HG03460 (cell line): ENCODE data around the gene IFITM2.
"Not testable (repeated sequence)": the region's sequence is repeated elsewhere in the genome, so short reads cannot be mapped to it uniquely, and the experiment has no call there.

Experiments used
- ATAC-seq: cut with Tn5 transposase; IDR thresholded peaks from one replicate; pipeline ENCODE4 v1.9.1; 2021; ENCODE audit not compliant: unreplicated experiment

Gene IFITM2

GRCh38 chr11:306645-307371 lies 808 bp upstream of the IFITM2 start:
- ATAC-seq: no peak

- not testable (repeated sequence) for ATAC-seq
Observed at GRCh38 chr11:308740-309665, 1.4 kb downstream of the IFITM2 start.

DNA sequence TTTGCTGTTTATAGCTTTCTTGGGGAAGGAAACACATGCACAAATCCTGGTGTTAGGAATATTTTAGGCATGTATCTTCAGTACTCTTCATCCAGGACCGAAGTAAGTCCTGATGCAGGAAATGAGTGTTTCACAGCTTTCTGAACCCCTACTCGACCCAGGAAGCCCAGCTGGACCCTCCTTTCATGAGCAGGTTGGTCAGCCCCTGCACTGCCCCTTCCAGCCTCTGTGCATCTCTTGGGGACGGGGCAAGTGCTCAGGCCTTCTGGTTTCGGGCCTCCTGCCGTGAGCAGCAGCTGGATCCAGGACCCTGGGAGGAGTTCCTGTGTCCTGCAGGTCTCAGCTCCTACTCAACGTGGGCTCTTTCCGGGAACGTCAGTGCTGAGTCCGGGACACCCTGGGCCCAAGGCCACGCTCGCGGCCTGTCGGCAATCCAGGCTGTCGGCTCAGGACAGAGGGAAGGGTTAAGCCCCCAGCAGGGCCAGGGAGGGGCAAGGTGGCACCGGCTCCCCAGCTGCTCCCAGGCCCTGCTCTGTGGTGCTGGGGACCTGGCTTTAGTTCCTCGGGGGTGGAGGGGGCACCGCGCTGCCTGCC lies 2.5 kb downstream of the IFITM2 start:
- not testable (repeated sequence) for ATAC-seq

- not testable (repeated sequence) for ATAC-seq
Observed at GRCh38 chr11:311013-311748, 3.6 kb downstream of the IFITM2 start.

- no peak for ATAC-seq
Observed at GRCh38 chr11:312092-312816, 4.6 kb downstream of the IFITM2 start.

DNA sequence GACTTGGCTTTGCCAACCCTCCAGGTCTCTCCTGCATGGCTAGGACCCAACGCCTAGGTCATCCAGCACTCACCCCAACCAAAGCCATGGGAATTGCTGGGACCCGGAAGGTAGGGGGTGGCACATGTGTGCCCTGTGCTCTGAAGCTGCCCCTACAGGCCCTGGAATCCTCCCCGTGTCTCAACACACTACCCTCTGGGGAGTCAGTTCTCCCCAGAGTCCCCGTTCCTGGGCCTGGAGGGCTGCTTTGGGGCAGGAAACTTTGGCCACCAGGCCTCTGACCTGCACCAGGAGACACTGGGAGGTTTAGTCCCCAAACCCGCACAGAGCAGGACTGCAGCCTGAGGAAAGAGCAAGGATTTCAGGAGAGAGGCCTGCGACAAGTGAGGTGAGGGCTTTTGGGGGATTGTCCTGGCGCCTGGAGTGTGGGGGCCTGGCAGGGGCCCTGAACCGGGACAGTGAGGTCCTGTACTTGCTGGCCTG lies 5.7 kb downstream of the IFITM2 start:
- ATAC-seq: no peak

- no peak for ATAC-seq
Observed at GRCh38 chr11:313787-314553, 6.4 kb downstream of the IFITM2 start, which contains the start of gene IFITM1. Gene IFITM1 (plus strand): TSS chr11:314040. CDS start chr11:314171, 131 bp downstream.

- ATAC-seq: not testable (repeated sequence)
Observed at GRCh38 chr11:314554-314875, 6.9 kb downstream of the IFITM2 start.

DNA sequence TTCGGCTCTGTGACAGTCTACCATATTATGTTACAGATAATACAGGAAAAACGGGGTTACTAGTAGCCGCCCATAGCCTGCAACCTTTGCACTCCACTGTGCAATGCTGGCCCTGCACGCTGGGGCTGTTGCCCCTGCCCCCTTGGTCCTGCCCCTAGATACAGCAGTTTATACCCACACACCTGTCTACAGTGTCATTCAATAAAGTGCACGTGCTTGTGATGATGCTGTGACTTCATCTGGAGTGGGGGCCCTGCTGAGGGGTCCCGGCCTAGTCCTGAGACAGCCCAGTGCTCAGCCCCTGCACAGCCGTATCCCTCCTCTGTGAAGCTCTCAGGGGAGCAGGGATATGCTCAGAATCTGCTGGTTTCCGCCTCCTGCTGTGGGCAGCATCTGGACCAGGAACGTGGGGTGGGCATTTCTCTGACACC lies 7.5 kb downstream of the IFITM2 start:
- no peak for ATAC-seq

GRCh38 chr11:315516-315994 lies 7.9 kb downstream of the IFITM2 start:
- ATAC-seq: no peak

GRCh38 chr11:316031-316701 lies 8.6 kb downstream of the IFITM2 start:
- ATAC-seq: no peak

- ATAC-seq: no peak
Observed at GRCh38 chr11:316891-317301, 9.3 kb downstream of the IFITM2 start.

GRCh38 chr11:317668-318404 lies 10.2 kb downstream of the IFITM2 start:
- ATAC-seq: not testable (repeated sequence)

DNA sequence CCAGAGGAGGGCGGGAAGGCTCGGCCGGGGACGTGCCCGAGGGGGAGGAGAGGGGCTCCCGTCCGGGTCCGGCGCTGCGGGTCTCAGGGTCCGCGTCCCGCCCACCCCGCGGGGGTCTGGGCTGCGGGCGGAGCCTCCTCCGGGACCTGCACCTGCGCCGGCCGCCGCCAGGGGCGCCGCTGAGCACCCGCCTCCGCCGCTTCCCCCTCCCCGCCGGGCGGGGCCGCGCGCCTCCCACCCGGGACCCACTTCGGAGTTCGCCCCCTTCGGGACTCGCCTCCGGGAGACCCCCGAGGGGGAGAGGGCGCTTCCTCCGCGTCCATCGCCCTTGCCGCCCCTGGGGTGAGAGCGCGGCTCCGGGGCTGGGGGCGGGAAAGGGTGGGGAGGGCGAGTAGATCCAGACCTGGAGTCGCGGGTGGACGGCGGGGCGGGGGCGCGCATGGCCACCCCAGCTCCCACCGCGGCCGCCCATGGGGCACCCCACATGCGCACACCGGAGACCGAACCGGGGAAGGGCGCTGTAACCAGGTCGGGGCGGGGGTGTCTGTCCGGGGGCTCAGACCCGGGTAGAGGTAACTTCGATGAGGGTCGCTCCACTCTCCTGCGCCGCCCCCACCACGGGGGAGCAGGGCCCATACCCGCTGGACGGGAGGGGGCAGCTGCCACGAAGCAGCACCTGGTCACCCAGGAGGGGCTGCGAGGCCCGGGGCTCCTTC lies 10.9 kb downstream of the IFITM2 start:
- ATAC-seq: not testable (repeated sequence)

- not testable (repeated sequence) for ATAC-seq
Observed at GRCh38 chr11:319121-319887, 11.7 kb downstream of the IFITM2 start.

- not testable (repeated sequence) for ATAC-seq
Observed at GRCh38 chr11:319888-320273, 12.3 kb downstream of the IFITM2 start.

- ATAC-seq: no peak
Observed at GRCh38 chr11:324156-324555, 16.5 kb downstream of the IFITM2 start.
